Stromal cell of bone marrow (primary cell): ENCODE results near the gene KCNIP1.

Experiments
- DNase-seq: peaks from one replicate; pipeline ENCODE4 v3.0.0-alpha.2; 2012; ENCODE audit warnings: low read depth

The KCNIP1 gene

GRCh38 chr5:170565072-170565471, 61.3 kb downstream of the KCNIP1 start:
- no peak for DNase-seq

- no peak for DNase-seq
These were observed 65.3 kb downstream of the KCNIP1 start for GRCh38 chr5:170569101-170569500.

GRCh38 chr5:170570476-170570875, 66.7 kb downstream of the KCNIP1 start:
- no peak for DNase-seq

GRCh38 chr5:170571281-170571731, 67.5 kb downstream of the KCNIP1 start:
- peak; percentile 37 for DNase-seq

- DNase-seq: no peak
These were observed 68.3 kb downstream of the KCNIP1 start for GRCh38 chr5:170571875-170572852.

GRCh38 chr5:170573114-170573513, 69.3 kb downstream of the KCNIP1 start:
- DNase-seq: no peak

- no peak for DNase-seq
These were observed 69.8 kb downstream of the KCNIP1 start for GRCh38 chr5:170573660-170574059.

GRCh38 chr5:170576602-170577535, 73.0 kb downstream of the KCNIP1 start:
- peak; percentile 22 for DNase-seq

- no peak for DNase-seq
These were observed 75.8 kb downstream of the KCNIP1 start for GRCh38 chr5:170579601-170580000.

- no peak for DNase-seq
These were observed 77.4 kb downstream of the KCNIP1 start for GRCh38 chr5:170581211-170581610.

GRCh38 chr5:170582644-170583330, 79.0 kb downstream of the KCNIP1 start:
- DNase-seq: no peak

- DNase-seq: no peak
These were observed 80.2 kb downstream of the KCNIP1 start for GRCh38 chr5:170584003-170584402.

- no peak for DNase-seq
These were observed 80.7 kb downstream of the KCNIP1 start for GRCh38 chr5:170584450-170585058.

GRCh38 chr5:170585273-170585948, 81.6 kb downstream of the KCNIP1 start:
- DNase-seq: no peak

- DNase-seq: no peak
These were observed 84.0 kb downstream of the KCNIP1 start for GRCh38 chr5:170587808-170588207.

GRCh38 chr5:170589643-170590042, 85.8 kb downstream of the KCNIP1 start:
- DNase-seq: no peak

GRCh38 chr5:170590566-170590965, 86.7 kb downstream of the KCNIP1 start:
- DNase-seq: no peak

GRCh38 chr5:170591054-170591453, 87.2 kb downstream of the KCNIP1 start:
- no peak for DNase-seq

GRCh38 chr5:170596482-170597044, 92.7 kb downstream of the KCNIP1 start:
- DNase-seq: no peak

- peak; percentile 31 for DNase-seq
These were observed 93.4 kb downstream of the KCNIP1 start for GRCh38 chr5:170597109-170597751.
